ENCODE measurements around the gene CDC25A. TPM values are rescaled to one million over a fixed set of nuclear protein-coding genes. Genes with fewer than 3 reads are reported as not detected.

The CDC25A gene
- total RNA-seq, 1 experiment from 2014 or later = 35.5 TPM

- no peak for DNase-seq
- ChIA-PET CTCF (no interaction called here), POLR2A (no interaction called here)
- intact Hi-C loops (cut with micrococcal nuclease; ENCODE audit: unreplicated experiment) = no loop called here
- no peak for TF ChIP-seq CTCF (IDR thresholded peaks at IDR 0.05; ENCODE audit: insufficient read depth in 1 of 2, low read depth in 1 of 2, low read length in 1 of 2, severe bottlenecking in 1 of 2, unreplicated experiment in 1 of 2)
- Histone ChIP-seq H3K4me3 (ENCODE audit: low read depth, low read length) (no peak overlapping the region), H3K27me3 (replicated peaks; ENCODE audit: control insufficient read depth, insufficient read depth, low read length) (no peaks in the 10 kb centered on the region), H3K9me3 (no peaks in the 10 kb centered on the region), H3K36me3 (ENCODE audit: control insufficient read depth, insufficient read depth, low read length) (no peaks in the 10 kb centered on the region), H3K4me1 (no peaks in the 10 kb centered on the region)
- no TSS peak for BruUV-seq (replicated peaks)
- Mint-ChIP-seq H3K36me3 (ENCODE audit: insufficient read depth, unreplicated experiment) (no peaks in the 10 kb centered on the region), H3K9me3 (ENCODE audit: unreplicated experiment) (no peaks in the 10 kb centered on the region), H3K27ac (ENCODE audit: unreplicated experiment) (no peak overlapping the region), H3K4me3 (ENCODE audit: unreplicated experiment) (no peak overlapping the region), H3K4me1 (ENCODE audit: low read depth, unreplicated experiment) (no peaks in the 10 kb centered on the region), H3K27me3 (ENCODE audit: insufficient read depth, unreplicated experiment) (no peaks in the 10 kb centered on the region)
Observed at GRCh38 chr3:48196611-48197010, 8.4 kb upstream of the CDC25A start.

- peak; percentile 63 to 79 for DNase-seq
- Mint-ChIP-seq H3K9me3 (ENCODE audit: unreplicated experiment) (no peaks in the 10 kb centered on the region), H3K4me3 (ENCODE audit: unreplicated experiment) (no peak overlapping the region), H3K4me1 (ENCODE audit: low read depth, unreplicated experiment) (no peaks in the 10 kb centered on the region), H3K36me3 (ENCODE audit: insufficient read depth, unreplicated experiment) (no peaks in the 10 kb centered on the region), H3K27ac (ENCODE audit: unreplicated experiment) (no peak overlapping the region), H3K27me3 (ENCODE audit: insufficient read depth, unreplicated experiment) (no peaks in the 10 kb centered on the region)
- H3K4me1 ChIP-seq = peaks cover 4% of the 10 kb centered on the region; the same call in 1 of the 2 replicates
- ChIA-PET CTCF (interaction anchor here (0.6 to 1.8 kb wide), 16 partner anchors 10 to 523 kb away, joined by 3 to 35 read pairs (median 4); partner anchors contain the start of genes CCDC51, IP6K2, TMA7 and ZNF589), POLR2A (interaction anchor here (0.5 kb wide), 1 partner anchor 510 kb away, joined by 4 read pairs; no protein-coding TSS in a partner anchor)
- no peak overlapping the region for H3K4me3 ChIP-seq (ENCODE audit: low read depth, low read length)
- BruUV-seq (replicated peaks) = no TSS peak
- H3K36me3 ChIP-seq (ENCODE audit: control insufficient read depth, insufficient read depth, low read length) = no peaks in the 10 kb centered on the region
- no peaks in the 10 kb centered on the region for H3K9me3 ChIP-seq
- peak; percentile 72 to 85 for TF ChIP-seq CTCF (IDR thresholded peaks at IDR 0.05; ENCODE audit: insufficient read depth in 1 of 2, low read depth in 1 of 2, low read length in 1 of 2, severe bottlenecking in 1 of 2, unreplicated experiment in 1 of 2)
- intact Hi-C loops (cut with micrococcal nuclease; ENCODE audit: unreplicated experiment) = loop anchor here (1.0 kb wide), 1 partner anchor 38 kb away; no protein-coding TSS in a partner anchor
- no peaks in the 10 kb centered on the region for H3K27me3 ChIP-seq (replicated peaks; ENCODE audit: control insufficient read depth, insufficient read depth, low read length)
Observed at GRCh38 chr3:48194446-48195071, 6.3 kb upstream of the CDC25A start.

GRCh38 chr3:48190911-48191310 is 2.7 kb upstream of the CDC25A start:
- POLR2A ChIA-PET = no interaction called here
- no peak overlapping the region for H3K4me3 ChIP-seq (ENCODE audit: low read depth, low read length)
- Mint-ChIP-seq H3K27me3 (ENCODE audit: insufficient read depth, unreplicated experiment) (no peaks in the 10 kb centered on the region), H3K27ac (ENCODE audit: unreplicated experiment) (no peak overlapping the region), H3K4me3 (ENCODE audit: unreplicated experiment) (no peak overlapping the region), H3K36me3 (ENCODE audit: insufficient read depth, unreplicated experiment) (peaks cover 16% of the 10 kb centered on the region), H3K9me3 (ENCODE audit: unreplicated experiment) (no peaks in the 10 kb centered on the region), H3K4me1 (ENCODE audit: low read depth, unreplicated experiment) (peaks cover 6% of the 10 kb centered on the region)
- H3K36me3 ChIP-seq (ENCODE audit: control insufficient read depth, insufficient read depth, low read length) = no peaks in the 10 kb centered on the region
- H3K4me1 ChIP-seq = peaks cover 6% of the 10 kb centered on the region; the same call in 1 of the 2 replicates
- no peaks in the 10 kb centered on the region for H3K9me3 ChIP-seq
- no TSS peak for BruUV-seq (replicated peaks)
- DNase-seq = no peak
- intact Hi-C loops (cut with micrococcal nuclease; ENCODE audit: unreplicated experiment) = no loop called here
- no peaks in the 10 kb centered on the region for H3K27me3 ChIP-seq (replicated peaks; ENCODE audit: control insufficient read depth, insufficient read depth, low read length)
- CTCF ChIA-PET = interaction anchor here (0.6 kb wide), 1 partner anchor 48 kb away, joined by 11 read pairs; no protein-coding TSS in a partner anchor
- no peak for TF ChIP-seq CTCF (IDR thresholded peaks at IDR 0.05; ENCODE audit: insufficient read depth in 1 of 2, low read depth in 1 of 2, low read length in 1 of 2, severe bottlenecking in 1 of 2, unreplicated experiment in 1 of 2)
